Activated naive CD4-positive, alpha-beta T cell treated with anti-CD3 and anti-CD28 coated beads for 36 hours (primary cell): ENCODE data around the gene ALPP. TPM values are rescaled to one million over a fixed set of nuclear protein-coding genes. Genes with fewer than 3 reads are reported as not detected.
"Not testable (repeated sequence)": the region's sequence is repeated elsewhere in the genome, so short reads cannot be mapped to it uniquely, and the experiment has no call there.

Experiments
- CTCF ChIA-PET: fragments of 350-600 bp; sonication (Branson Sonifier 250); formaldehyde crosslinking; loops from one replicate; lab custom pipeline; 2021; ENCODE audit warnings: antibody characterized with exemption; lab: Charles Lee
- DNase-seq: peaks from one replicate; pipeline ENCODE4 v3.0.0-alpha.2; 2020
- H3K27ac Mint-ChIP-seq: one replicate; pipeline ENCODE4 v1.8.0; 2021; ENCODE audit warnings: mild to moderate bottlenecking, mixed read lengths
- H3K27me3 Mint-ChIP-seq: one replicate; pipeline ENCODE4 v1.8.0; 2021; ENCODE audit warnings: low read depth, mixed read lengths
- H3K36me3 Mint-ChIP-seq: one replicate; pipeline ENCODE4 v1.8.0; 2021; ENCODE audit warnings: low read depth, mixed read lengths
- H3K4me1 Mint-ChIP-seq: one replicate; pipeline ENCODE4 v1.8.0; 2021; ENCODE audit warnings: low read depth, mixed read lengths
- H3K4me3 Mint-ChIP-seq: one replicate; pipeline ENCODE4 v1.8.0; 2021; ENCODE audit warnings: mild to moderate bottlenecking, moderate library complexity, mixed read lengths
- H3K9me3 Mint-ChIP-seq: one replicate; pipeline ENCODE4 v1.8.0; 2021; ENCODE audit warnings: mixed read lengths
- intact Hi-C: fragments of 100-400 bp; cut with micrococcal nuclease; formaldehyde crosslinking; loops from one replicate; pipeline ENCODE4 v1.15.1; 2023
- total RNA-seq, 2 experiments: library from RNA; stranded (reverse); gene quantifications; one replicate each; pipeline ENCODE4 v1.2.3, GENCODE V29; 2021

ALPP gene
- total RNA-seq, 2 experiments from 2014 or later, result not detected

GRCh38 chr2:232335859-232336215, 42.7 kb upstream of the ALPP start:
- intact Hi-C loops, result loop anchor here (1.0 kb wide), 1 partner anchor 104 kb away; no protein-coding TSS in a partner anchor
- CTCF ChIA-PET, result interaction anchor here (0.6 to 1.9 kb wide), 4 partner anchors 13 to 469 kb away, joined by 3 to 6 read pairs (median 4); no protein-coding TSS in a partner anchor
- Mint-ChIP-seq H3K9me3 (no peaks in the 10 kb centered on the region), H3K36me3 (no peaks in the 10 kb centered on the region), H3K27ac (no peak overlapping the region), H3K4me1 (no peaks in the 10 kb centered on the region), H3K4me3 (no peak overlapping the region), H3K27me3 (no peaks in the 10 kb centered on the region)
- no peak for DNase-seq

- intact Hi-C loops, result no loop called here
- H3K9me3 Mint-ChIP-seq, result no peaks in the 10 kb centered on the region
- DNase-seq, result peak; percentile 2
- no peaks in the 10 kb centered on the region for H3K27me3 Mint-ChIP-seq
- H3K27ac Mint-ChIP-seq, result no peak overlapping the region
- CTCF ChIA-PET, result interaction anchor here (0.8 to 1.9 kb wide), 3 partner anchors 14 to 103 kb away, joined by 3 to 6 read pairs (median 5); no protein-coding TSS in a partner anchor
- H3K36me3 Mint-ChIP-seq, result no peaks in the 10 kb centered on the region
- H3K4me1 Mint-ChIP-seq, result no peaks in the 10 kb centered on the region
- H3K4me3 Mint-ChIP-seq, result no peak overlapping the region
Observed at GRCh38 chr2:232336241-232336736, 42.3 kb upstream of the ALPP start.

GRCh38 chr2:232336981-232337720, 41.4 kb upstream of the ALPP start:
- Mint-ChIP-seq H3K4me1 (no peaks in the 10 kb centered on the region), H3K4me3 (no peak overlapping the region), H3K27me3 (no peaks in the 10 kb centered on the region), H3K27ac (no peak overlapping the region), H3K9me3 (no peaks in the 10 kb centered on the region), H3K36me3 (no peaks in the 10 kb centered on the region)
- CTCF ChIA-PET, result interaction anchor here (0.8 to 1.9 kb wide), 4 partner anchors 14 to 102 kb away, joined by 3 to 6 read pairs (median 4); no protein-coding TSS in a partner anchor
- peak; percentile 1 for DNase-seq
- intact Hi-C loops, result no loop called here

- H3K36me3 Mint-ChIP-seq, H3K4me1 Mint-ChIP-seq, H3K4me3 Mint-ChIP-seq, H3K27me3 Mint-ChIP-seq, intact Hi-C loops, H3K27ac Mint-ChIP-seq, H3K9me3 Mint-ChIP-seq: not testable (repeated sequence)
- CTCF ChIA-PET, result interaction anchor here (1.1 kb wide), 1 partner anchor 16 kb away, joined by 4 read pairs; no protein-coding TSS in a partner anchor
- DNase-seq, result peak; percentile 0
Observed at GRCh38 chr2:232338094-232338758, 40.3 kb upstream of the ALPP start.

GRCh38 chr2:232338759-232339106, 39.8 kb upstream of the ALPP start:
- Mint-ChIP-seq H3K27ac (no peak overlapping the region), H3K4me3 (no peak overlapping the region), H3K36me3 (no peaks in the 10 kb centered on the region), H3K27me3 (no peaks in the 10 kb centered on the region), H3K4me1 (no peaks in the 10 kb centered on the region), H3K9me3 (no peaks in the 10 kb centered on the region)
- intact Hi-C loops, result no loop called here
- CTCF ChIA-PET, result no interaction called here
- peak; percentile 3 for DNase-seq

GRCh38 chr2:232339121-232340081, 39.1 kb upstream of the ALPP start:
- Mint-ChIP-seq H3K27ac (no peak overlapping the region), H3K4me3 (no peak overlapping the region), H3K4me1 (no peaks in the 10 kb centered on the region), H3K9me3 (no peaks in the 10 kb centered on the region), H3K27me3 (no peaks in the 10 kb centered on the region), H3K36me3 (no peaks in the 10 kb centered on the region)
- intact Hi-C loops, result loop anchor here (10.0 kb wide), 1 partner anchor 185 kb away; the partner anchor contains the start of genes CHRND and PRSS56
- CTCF ChIA-PET, result no interaction called here
- DNase-seq, result peak; percentile 6

GRCh38 chr2:232340171-232340935, 38.2 kb upstream of the ALPP start:
- Mint-ChIP-seq H3K27ac (no peak overlapping the region), H3K27me3 (no peaks in the 10 kb centered on the region), H3K9me3 (no peaks in the 10 kb centered on the region), H3K4me3 (no peak overlapping the region), H3K4me1 (no peaks in the 10 kb centered on the region), H3K36me3 (no peaks in the 10 kb centered on the region)
- intact Hi-C loops, result loop anchor here (10.0 kb wide), 1 partner anchor 184 kb away; the partner anchor contains the start of genes CHRND and PRSS56
- DNase-seq, result peak; percentile 2
- CTCF ChIA-PET, result interaction anchor here (0.5 to 1.6 kb wide), 4 partner anchors 26 to 712 kb away, joined by 3 to 5 read pairs (median 4); no protein-coding TSS in a partner anchor

GRCh38 chr2:232341061-232341738, 37.4 kb upstream of the ALPP start:
- Mint-ChIP-seq H3K36me3 (no peaks in the 10 kb centered on the region), H3K27ac (no peak overlapping the region), H3K4me1 (no peaks in the 10 kb centered on the region), H3K4me3 (no peak overlapping the region), H3K9me3 (no peaks in the 10 kb centered on the region), H3K27me3 (no peaks in the 10 kb centered on the region)
- intact Hi-C loops, result loop anchor here (10.0 kb wide), 1 partner anchor 184 kb away; the partner anchor contains the start of genes CHRND and PRSS56
- no peak for DNase-seq
- CTCF ChIA-PET, result interaction anchor here (0.8 to 1.6 kb wide), 3 partner anchors 26 to 434 kb away, joined by 3 to 5 read pairs (median 4); no protein-coding TSS in a partner anchor

GRCh38 chr2:232341739-232342126, 36.8 kb upstream of the ALPP start:
- H3K27me3 Mint-ChIP-seq, result no peaks in the 10 kb centered on the region
- H3K4me3 Mint-ChIP-seq, result no peak overlapping the region
- intact Hi-C loops, result loop anchor here (10.0 kb wide), 1 partner anchor 183 kb away; the partner anchor contains the start of genes CHRND and PRSS56
- CTCF ChIA-PET, result interaction anchor here (1.4 to 1.6 kb wide), 2 partner anchors 25 to 31 kb away, joined by 4 to 5 read pairs; no protein-coding TSS in a partner anchor
- H3K4me1 Mint-ChIP-seq, result no peaks in the 10 kb centered on the region
- no peak for DNase-seq
- H3K9me3 Mint-ChIP-seq, result no peaks in the 10 kb centered on the region
- H3K36me3 Mint-ChIP-seq, result no peaks in the 10 kb centered on the region
- no peak overlapping the region for H3K27ac Mint-ChIP-seq

- Mint-ChIP-seq H3K36me3 (no peaks in the 10 kb centered on the region), H3K9me3 (no peaks in the 10 kb centered on the region), H3K4me1 (no peaks in the 10 kb centered on the region), H3K27me3 (peaks cover 3% of the 10 kb centered on the region), H3K27ac (no peak overlapping the region), H3K4me3 (no peak overlapping the region)
- intact Hi-C loops, result loop anchor here (10.0 kb wide), 1 partner anchor 182 kb away; the partner anchor contains the start of genes CHRND and PRSS56
- CTCF ChIA-PET, result no interaction called here
- peak; percentile 2 for DNase-seq
Observed at GRCh38 chr2:232342635-232343565, 35.7 kb upstream of the ALPP start.
